SU-DHL-6 (cell line): ENCODE data around the gene PLAA.

Experiments
- CTCF ChIP-seq: fragments of 200-600 bp; sonication (generic); IDR thresholded peaks from one replicate; pipeline ENCODE4 v1.5.1; 2017; ENCODE audit warnings: antibody characterized with exemption, mild to moderate bottlenecking, low read length, moderate library complexity; ENCODE audit not compliant: insufficient read depth, poor library complexity, severe bottlenecking
- EZH2phosphoT487 ChIP-seq: fragments of 200-600 bp; sonication (generic), shearing (Covaris generic); conservative IDR thresholded peaks from 2 replicates; pipeline ENCODE4 v1.6.1; 2018; ENCODE audit warnings: mild to moderate bottlenecking, antibody characterized with exemption, low read length, moderate library complexity, mixed read lengths

DNA sequence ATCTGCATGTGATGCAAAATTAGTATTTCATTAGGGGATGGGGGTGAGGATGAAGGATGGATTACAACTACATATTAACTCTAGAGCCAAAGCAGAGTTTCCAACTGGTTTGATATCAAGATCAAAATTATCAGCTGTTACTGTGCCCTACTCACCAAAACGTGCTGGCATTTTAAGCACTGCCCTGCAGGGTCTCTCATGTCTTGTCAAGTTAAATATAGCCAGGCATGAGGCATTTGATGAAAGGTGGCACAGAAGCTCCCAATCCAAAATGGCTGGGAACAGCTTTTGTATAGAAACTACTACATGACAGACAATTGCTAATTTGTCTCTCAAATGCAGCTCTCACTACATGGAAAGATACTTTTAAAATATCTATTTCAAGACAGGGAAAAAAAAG is 27.3 kb downstream of the PLAA start:
- TF ChIP-seq CTCF (no peak), EZH2phosphoT487 (no peak)
